Measurements from ENCODE around the gene OR10AD1. TPM values are rescaled to one million over a fixed set of nuclear protein-coding genes. Genes with fewer than 3 reads are reported as not detected.

OR10AD1 gene
- total and polyA plus RNA-seq, 10 of the 15 experiments (the other 5 are each of a cell fraction or from before 2014, with no cell fraction given): 0.04 to 0.12 TPM; not detected in 8

- H3K9me3 ChIP-seq (replicated peaks; ENCODE audit: control insufficient read depth, insufficient read depth, low read length): no peaks in the 10 kb centered on the region
These were observed 39.8 kb downstream of the OR10AD1 start for GRCh38 chr12:48163150-48163747.

More at GRCh38 chr12:48163150-48163747, 39.8 kb downstream of the OR10AD1 start:
- H3K27ac ChIP-seq (ENCODE audit: control insufficient read depth, insufficient read depth): no peak overlapping the region
- no peaks in the 10 kb centered on the region for H3K79me2 ChIP-seq (ENCODE audit: control insufficient read depth, insufficient read depth, low read length)
- no TSS peak for BruUV-seq (replicated peaks)
- no peaks in the 10 kb centered on the region for H3K27me3 ChIP-seq (replicated peaks in 1 of 2; ENCODE audit: control insufficient read depth in 2 of 2, insufficient read depth in 2 of 2, low read length in 1 of 2)
- ChIA-PET POLR2A (no interaction called here), SMC1A (ENCODE audit: uncharacterized antibody, unreplicated experiment) (interaction anchor here (0.8 to 2.6 kb wide), 5 partner anchors 13 to 455 kb away, joined by 3 to 7 read pairs (median 3); no protein-coding TSS in a partner anchor), RAD21 (ENCODE audit: unreplicated experiment) (interaction anchor here (1.1 to 2.1 kb wide), 3 partner anchors 44 to 199 kb away, joined by 4 to 7 read pairs (median 4); partner anchors contain the start of genes PFKM and TMEM106C), CTCF (interaction anchor here (0.8 to 4.8 kb wide), 15 partner anchors 11 to 455 kb away, joined by 3 to 38 read pairs (median 4); partner anchors contain the start of genes TMEM106C and VDR)
- 36% methylated on average over 5 of the region's 5 CpGs for WGBS (ENCODE audit: insufficient coverage, insufficient replicate concordance, low lambda C conversion rate, missing lambda C conversion rate)
- in situ Hi-C loops (cut with MboI): loop anchor here (5.0 kb wide), 1 partner anchor 196 kb away; no protein-coding TSS in a partner anchor
- H3K4me2 ChIP-seq (ENCODE audit: control insufficient read depth, insufficient read depth): no peak overlapping the region
- intact Hi-C loops (cut with micrococcal nuclease; ENCODE audit: unreplicated experiment): no loop called here
- no peak for DNase-seq (ENCODE audit: low read depth, low spot score)
- no peaks in the 10 kb centered on the region for H3K36me3 ChIP-seq (ENCODE audit: control insufficient read depth in 2 of 2, insufficient read depth in 2 of 2, low read length in 1 of 2)
- no peaks in the 10 kb centered on the region for H4K20me1 ChIP-seq (ENCODE audit: control insufficient read depth, insufficient read depth)
- no peak overlapping the region for H3K9ac ChIP-seq (ENCODE audit: control insufficient read depth, insufficient read depth, low read length)
- H2AFZ ChIP-seq (ENCODE audit: control insufficient read depth, low read depth, low read length): no peak overlapping the region
- no peak for TF ChIP-seq BACH1 (IDR thresholded peaks at IDR 0.05; ENCODE audit: borderline replicate concordance)
- TF ChIP-seq TCF3 (IDR thresholded peaks at IDR 0.05; ENCODE audit: borderline replicate concordance, insufficient read depth, low read depth, low read length): no peak
- no peak for TF ChIP-seq IRF5 (IDR thresholded peaks at IDR 0.05; ENCODE audit: borderline replicate concordance)
- TF ChIP-seq NFIC (IDR thresholded peaks at IDR 0.05; ENCODE audit: low read depth, low read length): no peak
- TF ChIP-seq EED (IDR thresholded peaks at IDR 0.05; ENCODE audit: low read depth): no peak
- TF ChIP-seq CBFB (IDR thresholded peaks at IDR 0.05; ENCODE audit: low read depth): no peak
- TF ChIP-seq PAX8 (IDR thresholded peaks at IDR 0.05): no peak
- no peak for TF ChIP-seq SREBF2 (IDR thresholded peaks at IDR 0.05; ENCODE audit: low read length)
- H3K4me1 ChIP-seq (ENCODE audit: control insufficient read depth, insufficient read depth, low read length): peaks cover 4% of the 10 kb centered on the region
- ATAC-seq: no peak
- no peak for FAIRE-seq
- H3K4me3 ChIP-seq: no peak overlapping the region
